GM12801 (cell line): ENCODE measurements around the gene MAPK7.

Experiments used
- TF ChIP-seq, protein P1 (sequence below): IDR thresholded peaks from one replicate; pipeline ENCODE4 v1.5.1; 2011; ENCODE audit warnings: control low read depth; ENCODE audit not compliant: insufficient read length; ENCODE audit errors: extremely low read depth

MAPK7 gene

GRCh38 chr17:19403021-19403420 lies 24.7 kb downstream of the MAPK7 start:
- TF ChIP-seq, protein P1, sequence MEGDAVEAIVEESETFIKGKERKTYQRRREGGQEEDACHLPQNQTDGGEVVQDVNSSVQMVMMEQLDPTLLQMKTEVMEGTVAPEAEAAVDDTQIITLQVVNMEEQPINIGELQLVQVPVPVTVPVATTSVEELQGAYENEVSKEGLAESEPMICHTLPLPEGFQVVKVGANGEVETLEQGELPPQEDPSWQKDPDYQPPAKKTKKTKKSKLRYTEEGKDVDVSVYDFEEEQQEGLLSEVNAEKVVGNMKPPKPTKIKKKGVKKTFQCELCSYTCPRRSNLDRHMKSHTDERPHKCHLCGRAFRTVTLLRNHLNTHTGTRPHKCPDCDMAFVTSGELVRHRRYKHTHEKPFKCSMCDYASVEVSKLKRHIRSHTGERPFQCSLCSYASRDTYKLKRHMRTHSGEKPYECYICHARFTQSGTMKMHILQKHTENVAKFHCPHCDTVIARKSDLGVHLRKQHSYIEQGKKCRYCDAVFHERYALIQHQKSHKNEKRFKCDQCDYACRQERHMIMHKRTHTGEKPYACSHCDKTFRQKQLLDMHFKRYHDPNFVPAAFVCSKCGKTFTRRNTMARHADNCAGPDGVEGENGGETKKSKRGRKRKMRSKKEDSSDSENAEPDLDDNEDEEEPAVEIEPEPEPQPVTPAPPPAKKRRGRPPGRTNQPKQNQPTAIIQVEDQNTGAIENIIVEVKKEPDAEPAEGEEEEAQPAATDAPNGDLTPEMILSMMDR, result no peak

DNA sequence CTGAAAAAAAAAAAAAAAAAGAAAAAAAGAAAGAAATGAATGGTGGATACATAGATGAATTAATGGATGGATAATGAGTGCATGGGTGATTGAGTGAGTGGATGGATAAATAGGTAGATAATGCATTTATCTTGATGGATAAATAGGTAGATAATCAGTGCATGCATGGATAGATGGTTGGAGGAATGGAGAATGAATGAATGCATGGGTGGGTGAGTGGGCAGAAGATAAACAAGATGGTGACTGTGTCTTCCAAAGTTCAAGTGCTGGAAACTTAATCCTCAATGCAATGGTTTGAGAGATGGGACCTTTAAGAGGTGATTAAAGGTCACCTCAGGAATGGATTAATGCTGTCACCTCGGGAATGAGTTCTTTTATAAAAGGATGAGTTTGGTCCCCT lies 26.0 kb downstream of the MAPK7 start:
- TF ChIP-seq, protein P1, result no peak

DNA sequence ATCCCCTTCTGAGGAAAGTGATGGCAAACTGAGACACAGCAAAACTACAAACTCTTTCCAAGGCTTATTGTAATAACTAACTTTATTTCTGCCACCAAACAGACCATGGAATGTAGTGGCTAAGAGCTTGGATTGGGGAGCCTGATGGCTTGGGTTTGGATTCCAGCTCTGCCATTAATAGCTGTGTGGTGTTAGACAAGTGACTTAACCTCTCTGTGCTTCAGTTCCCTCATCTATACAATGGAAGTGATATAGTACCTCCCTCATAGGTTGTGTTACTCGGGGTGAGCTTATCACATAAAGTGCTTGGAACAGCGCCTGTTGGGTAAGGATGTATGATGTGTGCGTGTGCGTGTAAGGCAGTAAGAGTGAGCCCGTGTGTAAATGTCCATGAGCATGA lies 26.8 kb downstream of the MAPK7 start:
- TF ChIP-seq, protein P1, result no peak

- TF ChIP-seq, protein P1, result no peak
Measured at GRCh38 chr17:19407601-19408345, 29.5 kb downstream of the MAPK7 start.

GRCh38 chr17:19408346-19408710 lies 30.0 kb downstream of the MAPK7 start:
- TF ChIP-seq, protein P1, result no peak

GRCh38 chr17:19409066-19409465 lies 30.8 kb downstream of the MAPK7 start:
- TF ChIP-seq, protein P1, result no peak

GRCh38 chr17:19409509-19409908 lies 31.2 kb downstream of the MAPK7 start:
- TF ChIP-seq, protein P1, result no peak
